LHCN-M2 (cell line): Measurements from ENCODE around the gene HPGDS. TPM values are rescaled to one million over a fixed set of nuclear protein-coding genes. Genes with fewer than 3 reads are reported as not detected.
A peak's percentile ranks its signal among the peaks of the same experiment; 100 is the strongest.
"Not testable (repeated sequence)": the region's sequence is repeated elsewhere in the genome, so short reads cannot be mapped to it uniquely, and the experiment has no call there.

Experiments
- DNase-seq: peaks from one replicate; pipeline ENCODE4 v3.0.0-alpha.2; 2012; ENCODE audit warnings: low read depth
- polyA plus RNA-seq: library from polyadenylated mRNA; unstranded; fragments of >200 nt; gene quantifications from one replicate; pipeline ENCODE4 v1.2.1, GENCODE V29; 2012; ENCODE audit warnings: missing spikeins
- total RNA-seq: library from RNA; depleted of rRNA; stranded (reverse); fragments of >200 nt; gene quantifications from 2 replicates; pipeline ENCODE4 v1.2.3, GENCODE V29; 2014; rRNA removed

The HPGDS gene
- not detected in 2 replicates for total RNA-seq
- not detected for polyA plus RNA-seq

- no peak for DNase-seq
These were observed at the start of gene HPGDS for GRCh38 chr4:94342694-94343093. HPGDS (minus strand) TSS chr4:94342836; CDS start chr4:94334629, 8,207 bp downstream.

- peak; percentile 29 for DNase-seq
These were observed 48.3 kb upstream of the HPGDS start for GRCh38 chr4:94390804-94391410.

- DNase-seq = no peak
These were observed 47.1 kb upstream of the HPGDS start for GRCh38 chr4:94389595-94390267.

- not testable (repeated sequence) for DNase-seq
These were observed 45.3 kb upstream of the HPGDS start for GRCh38 chr4:94387965-94388364.

- DNase-seq = peak; percentile 68
These were observed 42.8 kb upstream of the HPGDS start for GRCh38 chr4:94385452-94385851.

GRCh38 chr4:94382891-94383290 is 40.3 kb upstream of the HPGDS start:
- DNase-seq = not testable (repeated sequence)

- no peak for DNase-seq
These were observed 35.4 kb upstream of the HPGDS start for GRCh38 chr4:94378047-94378446.

- DNase-seq = no peak
These were observed 34.7 kb upstream of the HPGDS start for GRCh38 chr4:94377294-94377693.

GRCh38 chr4:94375364-94375763 is 32.7 kb upstream of the HPGDS start:
- no peak for DNase-seq

GRCh38 chr4:94373752-94374151 is 31.1 kb upstream of the HPGDS start:
- no peak for DNase-seq

- DNase-seq = no peak
These were observed 30.4 kb upstream of the HPGDS start for GRCh38 chr4:94372991-94373390.

GRCh38 chr4:94372228-94372978 is 29.8 kb upstream of the HPGDS start:
- DNase-seq = no peak

GRCh38 chr4:94371290-94371689 is 28.7 kb upstream of the HPGDS start:
- DNase-seq = no peak

GRCh38 chr4:94370533-94371254 is 28.1 kb upstream of the HPGDS start:
- no peak for DNase-seq

- no peak for DNase-seq
These were observed 26.4 kb upstream of the HPGDS start for GRCh38 chr4:94369046-94369445.

GRCh38 chr4:94368459-94368858 is 25.8 kb upstream of the HPGDS start:
- no peak for DNase-seq

- DNase-seq = no peak
These were observed 22.7 kb upstream of the HPGDS start for GRCh38 chr4:94365304-94365703.

- no peak for DNase-seq
These were observed 21.9 kb upstream of the HPGDS start for GRCh38 chr4:94364527-94364926.

GRCh38 chr4:94363136-94363655 is 20.6 kb upstream of the HPGDS start:
- no peak for DNase-seq

GRCh38 chr4:94359838-94360237 is 17.2 kb upstream of the HPGDS start:
- no peak for DNase-seq

GRCh38 chr4:94359221-94359620 is 16.6 kb upstream of the HPGDS start:
- no peak for DNase-seq

- DNase-seq = no peak
These were observed 15.5 kb upstream of the HPGDS start for GRCh38 chr4:94358101-94358500.
